Measurements from ENCODE around the gene MSS51.

The MSS51 gene

GRCh38 chr10:73433538-73433867, at the start of gene MSS51:
Gene MSS51, minus strand, starts transcription at chr10:73433561. Its CDS starts 5,277 bp downstream, at chr10:73428284.
- no peak for DNase-seq (ENCODE audit: low read depth, low spot score)

- no peak for DNase-seq (ENCODE audit: low read depth, low spot score)
Observed at GRCh38 chr10:73480158-73480557, 46.8 kb upstream of the MSS51 start.

GRCh38 chr10:73478636-73479035, 45.3 kb upstream of the MSS51 start:
- no peak for DNase-seq (ENCODE audit: low read depth, low spot score)

GRCh38 chr10:73471226-73471625, 37.9 kb upstream of the MSS51 start:
- no peak for DNase-seq (ENCODE audit: low read depth, low spot score)

- DNase-seq (ENCODE audit: low read depth, low spot score): no peak
Observed at GRCh38 chr10:73469579-73469978, 36.2 kb upstream of the MSS51 start.

- no peak for DNase-seq (ENCODE audit: low read depth, low spot score)
Observed at GRCh38 chr10:73467206-73467605, 33.8 kb upstream of the MSS51 start.

- DNase-seq (ENCODE audit: low read depth, low spot score): no peak
Observed at GRCh38 chr10:73465978-73466726, 32.8 kb upstream of the MSS51 start.

- no peak for DNase-seq (ENCODE audit: low read depth, low spot score)
Observed at GRCh38 chr10:73460897-73461296, 27.5 kb upstream of the MSS51 start.

GRCh38 chr10:73459683-73460314, 26.4 kb upstream of the MSS51 start:
- DNase-seq (ENCODE audit: low read depth, low spot score): no peak

GRCh38 chr10:73456187-73456890, 23.0 kb upstream of the MSS51 start:
- no peak for DNase-seq (ENCODE audit: low read depth, low spot score)

GRCh38 chr10:73449113-73449512, 15.8 kb upstream of the MSS51 start:
- no peak for DNase-seq (ENCODE audit: low read depth, low spot score)

- no peak for DNase-seq (ENCODE audit: low read depth, low spot score)
Observed at GRCh38 chr10:73448384-73448783, 15.0 kb upstream of the MSS51 start.

GRCh38 chr10:73446926-73447325, 13.6 kb upstream of the MSS51 start:
- DNase-seq (ENCODE audit: low read depth, low spot score): no peak

- DNase-seq (ENCODE audit: low read depth, low spot score): no peak
Observed at GRCh38 chr10:73444457-73444856, 11.1 kb upstream of the MSS51 start.

GRCh38 chr10:73439605-73440312, 6.4 kb upstream of the MSS51 start:
- DNase-seq (ENCODE audit: low read depth, low spot score): no peak

GRCh38 chr10:73439055-73439454, 5.7 kb upstream of the MSS51 start:
- DNase-seq (ENCODE audit: low read depth, low spot score): no peak

GRCh38 chr10:73432646-73433537, 469 bp downstream of the MSS51 start:
- DNase-seq (ENCODE audit: low read depth, low spot score): no peak

- DNase-seq (ENCODE audit: low read depth, low spot score): no peak
Observed at GRCh38 chr10:73426318-73426717, 7.0 kb downstream of the MSS51 start.

GRCh38 chr10:73424478-73424877, 8.9 kb downstream of the MSS51 start:
- DNase-seq (ENCODE audit: low read depth, low spot score): no peak

- no peak for DNase-seq (ENCODE audit: low read depth, low spot score)
Observed at GRCh38 chr10:73423309-73423708, 10.1 kb downstream of the MSS51 start.

GRCh38 chr10:73416571-73416970, 16.8 kb downstream of the MSS51 start:
- no peak for DNase-seq (ENCODE audit: low read depth, low spot score)
